HepG2 (cell line): ENCODE data around the gene FRAS1. TPM values are rescaled to one million over a fixed set of nuclear protein-coding genes. Genes with fewer than 3 reads are reported as not detected.

Source experiments
- ATF3 ChIP-seq: sonication (generic); formaldehyde crosslinking; IDR thresholded peaks from 2 replicates; pipeline ENCODE4 v1.4.0; 2020; ENCODE audit warnings: missing genetic modification reagents
- RFXAP ChIP-seq: sonication (generic); formaldehyde crosslinking; IDR thresholded peaks from 2 replicates; pipeline ENCODE4 v1.4.0; 2020; ENCODE audit warnings: missing genetic modification reagents, borderline replicate concordance
- THAP7 ChIP-seq: sonication (generic); formaldehyde crosslinking; IDR thresholded peaks from 2 replicates; pipeline ENCODE4 v1.8.1; 2023; ENCODE audit warnings: mild to moderate bottlenecking, missing genetic modification reagents
- ZNF646 ChIP-seq: sonication (generic); formaldehyde crosslinking; IDR thresholded peaks from 2 replicates; pipeline ENCODE4 v1.9.0; 2021; ENCODE audit warnings: mild to moderate bottlenecking, missing genetic modification reagents
- ZUFSP ChIP-seq: sonication (generic); formaldehyde crosslinking; IDR thresholded peaks from 2 replicates; pipeline ENCODE4 v1.9.0; 2021; ENCODE audit warnings: missing genetic modification reagents, mild to moderate bottlenecking, borderline replicate concordance
- polyA plus RNA-seq, 8 experiments: library from polyadenylated mRNA; depleted of rRNA in 3 of 8; stranded (reverse) in 7 of 8; unstranded in 1 of 8; fragments of >200 nt; fragmentation: Illumina TruSeq in 4 of 8; extraction: Trizol in 4 of 8; gene quantifications; 2 replicates each; pipeline versions ENCODE4 v1.2.1 to v1.2.3, GENCODE V29; 2011 to 2016; ENCODE audit warnings: low read depth in 4 of 8, missing spikeins in 1 of 8, mixed read lengths in 1 of 8; ENCODE audit not compliant: insufficient read depth in 1 of 8
- total RNA-seq, 5 experiments: library from RNA; depleted of rRNA; stranded (reverse); fragments of >200 nt; fragmentation: Illumina TruSeq; extraction: Trizol; gene quantifications; 2 replicates each; pipeline ENCODE4 v1.2.3, GENCODE V29; 2016; ENCODE audit warnings: low read depth in 1 of 5

Gene FRAS1
- total and polyA plus RNA-seq, 2 of the 13 experiments (the other 11 are each of a cell fraction or from before 2014, with no cell fraction given), result 22.5 to 31.6 TPM

GRCh38 chr4:78509043-78509442 is 451.9 kb downstream of the FRAS1 start (continued):
- TF ChIP-seq ZNF646 (CRISPR knock-in tag) (no peak), RFXAP (CRISPR knock-in tag) (no peak), THAP7 (CRISPR knock-in tag) (no peak), ZUFSP (CRISPR knock-in tag) (no peak), ATF3 (CRISPR knock-in tag) (no peak)
